K562 (cell line): ENCODE data around the gene KIAA1614. TPM values are rescaled to one million over a fixed set of nuclear protein-coding genes. Genes with fewer than 3 reads are reported as not detected.

Experiments
- ATAC-seq: fragments of 200-7000 bp; cut with Tn5 transposase; 3 replicates; pipeline ENCODE4 v1.9.1; 2020; ENCODE audit warnings: moderate library complexity
- BruUV-seq: library from RNA; stranded (reverse); fragments of 400-500 nt; replicated peaks from 2 replicates; lab custom pipeline; 2021; lab: Mats Ljungman, UMichigan
- CTCF ChIA-PET: fragments of 300-600 bp; formaldehyde crosslinking; extraction: SDS; loops from one replicate; lab custom pipeline; 2021; ENCODE audit warnings: low intra/inter-chr PET ratio; lab: Yijun Ruan, JAX
- POLR2A ChIA-PET: fragments of 300-600, 350-650 bp; sonication (Branson Sonifier 250); formaldehyde crosslinking; extraction: SDS; loops from one replicate; lab custom pipeline; 2021; ENCODE audit warnings: antibody characterized with exemption, inconsistent platforms; lab: Yijun Ruan, JAX
- DNase-seq, 4 experiments: peaks; one replicate each; pipeline versions ENCODE4 v3.0.0 to v3.0.0-alpha.2; 2011 to 2018; ENCODE audit warnings: low spot score in 3 of 4, mixed read lengths in 3 of 4; ENCODE audit errors: extremely low read depth in 1 of 4
- FAIRE-seq: peaks from 2 replicates; lab custom pipeline; 2011; peaks lifted over from hg19 to GRCh38; lab: Jason Lieb, UNC
- H2AFZ ChIP-seq: 2 replicates; pipeline ENCODE4 v1.6.0; 2011; ENCODE audit warnings: low read depth, low read length, control low read depth, inconsistent platforms
- H3K27ac ChIP-seq: fragments of 200-600 bp; 3 replicates; pipeline ENCODE4 v1.8.0; 2011; ENCODE audit warnings: low read depth, mild to moderate bottlenecking, control low read depth, inconsistent platforms, low read length, moderate library complexity, mixed read lengths; ENCODE audit errors: extremely low read depth
- H3K27me3 ChIP-seq, 2 experiments: fragments of 300-600 bp in 1 of 2; 2 replicates in 1 of 2; 3 replicates in 1 of 2; pipeline versions ENCODE4 v1.6.0 to v1.8.0; 2011; ENCODE audit warnings: inconsistent platforms in 2 of 2, low read length in 2 of 2, mild to moderate bottlenecking in 1 of 2, mixed read lengths in 1 of 2, moderate library complexity in 1 of 2; ENCODE audit not compliant: control insufficient read depth in 2 of 2, insufficient read depth in 2 of 2
- H3K36me3 ChIP-seq: fragments of 300-600 bp; 3 replicates; pipeline ENCODE4 v1.8.0; 2011; ENCODE audit warnings: mild to moderate bottlenecking, low read length, inconsistent platforms; ENCODE audit not compliant: control insufficient read depth, insufficient read depth
- H3K4me1 ChIP-seq, 2 experiments: fragments of 200-600 bp in 1 of 2; replicated peaks in 1 of 2; 2 replicates in 1 of 2; 3 replicates in 1 of 2; pipeline versions ENCODE4 v1.5.1 to v1.8.0; 2011; ENCODE audit warnings: inconsistent platforms in 2 of 2, low read length in 2 of 2, mild to moderate bottlenecking in 1 of 2, mixed read lengths in 1 of 2, moderate library complexity in 1 of 2; ENCODE audit not compliant: control insufficient read depth in 2 of 2, insufficient read depth in 2 of 2
- H3K4me2 ChIP-seq: 2 replicates; pipeline ENCODE4 v1.6.1; 2011; ENCODE audit warnings: low read length, control low read depth, inconsistent platforms, mixed read lengths; ENCODE audit not compliant: insufficient read depth
- H3K4me3 ChIP-seq: fragments of 200-600 bp; sonication (generic), shearing (Covaris generic); 2 replicates; pipeline ENCODE4 v1.5.1; 2016; ENCODE audit warnings: control low read depth, inconsistent platforms
- H3K79me2 ChIP-seq: fragments of 200-600 bp; 3 replicates; pipeline ENCODE4 v1.8.0; 2011; ENCODE audit warnings: low read length, inconsistent platforms; ENCODE audit not compliant: control insufficient read depth, insufficient read depth
- H3K9ac ChIP-seq, 2 experiments: 2 replicates each; pipeline versions ENCODE4 v1.6.0 to v1.6.1; 2011; ENCODE audit warnings: low read depth in 2 of 2, low read length in 2 of 2, control low read depth in 1 of 2, inconsistent platforms in 1 of 2, mild to moderate bottlenecking in 1 of 2, mixed read lengths in 1 of 2; ENCODE audit not compliant: insufficient read depth in 1 of 2
- H3K9me1 ChIP-seq: one replicate; pipeline ENCODE4 v1.6.0; 2011; ENCODE audit warnings: inconsistent platforms, mild to moderate bottlenecking, low read length, moderate library complexity; ENCODE audit not compliant: control insufficient read depth, insufficient read depth
- H3K9me3 ChIP-seq: replicated peaks from 2 replicates; pipeline ENCODE4 v1.5.1; 2011; ENCODE audit warnings: low read depth, low read length, inconsistent platforms; ENCODE audit not compliant: control insufficient read depth, insufficient read depth
- H4K20me1 ChIP-seq: replicated peaks from 2 replicates; pipeline ENCODE4 v1.6.1; 2011; ENCODE audit warnings: low read length, inconsistent platforms, mixed read lengths; ENCODE audit not compliant: control insufficient read depth, insufficient read depth
- CBFA2T3 ChIP-seq: fragments of 450-650 bp; IDR thresholded peaks from 2 replicates; pipeline ENCODE4 v1.6.1; 2017
- CCNT2 ChIP-seq: IDR thresholded peaks from 2 replicates; pipeline ENCODE4 v1.6.1; 2011; ENCODE audit warnings: borderline replicate concordance, low read depth, mild to moderate bottlenecking, moderate library complexity, mixed read lengths, low read length; ENCODE audit not compliant: insufficient read length; ENCODE audit errors: extremely low read depth
- ZNF12 ChIP-seq: sonication (generic); formaldehyde crosslinking; IDR thresholded peaks from 2 replicates; pipeline ENCODE4 v1.4.0; 2020; ENCODE audit warnings: mild to moderate bottlenecking, missing genetic modification reagents
- ZNF263 ChIP-seq: sonication (generic); formaldehyde crosslinking; IDR thresholded peaks from 2 replicates; pipeline ENCODE4 v1.8.0; 2022; ENCODE audit warnings: mild to moderate bottlenecking, missing genetic modification reagents, borderline replicate concordance
- ZNF324 ChIP-seq: fragments of 250-450 bp; sonication (Bioruptor Pico); IDR thresholded peaks from 2 replicates; pipeline ENCODE4 v1.4.0; 2020; ENCODE audit warnings: mild to moderate bottlenecking
- WGBS: fragments of 100-300 bp; shearing (Covaris generic); methylation state at CpG from one replicate; pipeline ENCODE4 v1.1.6; 2016; ENCODE audit warnings: low coverage, mixed read lengths; ENCODE audit not compliant: insufficient coverage; ENCODE audit errors: missing lambda C conversion rate; 5-methylcytosine and 5-hydroxymethylcytosine counted together
- in situ Hi-C: fragments of 300-500 bp; cut with MboI; formaldehyde crosslinking; loops from 4 replicates; pipeline ENCODE4 v1.15.0; 2018; ENCODE audit warnings: inconsistent platforms, mixed read lengths
- intact Hi-C: fragments of 100-400 bp; cut with micrococcal nuclease; formaldehyde crosslinking; loops from 2 replicates; pipeline ENCODE4 v1.14.2; 2022
- polyA plus RNA-seq, 8 experiments: library from polyadenylated mRNA; depleted of rRNA in 4 of 8; stranded (reverse) in 5 of 8; unstranded in 3 of 8; fragments of >200 nt; fragmentation: Nextera tagmentation in 2 of 8; fragmentation: Illumina TruSeq in 1 of 8; extraction: Ambion mirVana in 2 of 8; extraction: Trizol in 1 of 8; gene quantifications; 2 replicates each; pipeline versions ENCODE4 v1.2.1 to v1.2.3, GENCODE V29; 2011 to 2014; ENCODE audit warnings: inconsistent platforms in 1 of 8, missing spikeins in 1 of 8
- total RNA-seq, 7 experiments: library from RNA; depleted of rRNA in 6 of 7; stranded (reverse); fragments of >200 nt in 6 of 7; fragmentation: Illumina TruSeq in 2 of 7; extraction: Trizol in 2 of 7; gene quantifications; 2 replicates each; pipeline versions ENCODE4 v1.2.1 to v1.2.3, GENCODE V29; 2011 to 2021; ENCODE audit warnings: low replicate concordance in 1 of 7
- TF ChIP-seq, protein P1 (sequence below): sonication (generic); formaldehyde crosslinking; IDR thresholded peaks from 2 replicates; pipeline ENCODE4 v1.8.0; 2022; ENCODE audit warnings: missing genetic modification reagents, mild to moderate bottlenecking, moderate library complexity, borderline replicate concordance
- TF ChIP-seq, protein P2 (sequence below): sonication (generic); formaldehyde crosslinking; IDR thresholded peaks from 2 replicates; pipeline ENCODE4 v1.8.1; 2023; ENCODE audit warnings: mild to moderate bottlenecking, missing genetic modification reagents
- TF ChIP-seq, protein P3 (sequence below), 2 experiments: fragments of 450-650 bp; IDR thresholded peaks; 2 replicates each; pipeline ENCODE4 v1.6.1; 2016

KIAA1614 gene
- total and polyA plus RNA-seq, 9 of the 15 experiments (the other 6 are each of a cell fraction or from before 2014, with no cell fraction given) = 0.01 to 1.1 (median 0.15) TPM; not detected in 1

- no peak overlapping the region; the same call in 1 of the 2 replicates for H2AFZ ChIP-seq
- no peaks in the 10 kb centered on the region; a peak in 1 of 5 replicates for H3K27me3 ChIP-seq
- no peaks in the 10 kb centered on the region for H3K9me3 ChIP-seq
- no TSS peak for BruUV-seq
- WGBS = 6% methylated on average over 10 of the region's 10 CpGs
- no peak overlapping the region for H3K27ac ChIP-seq
- ChIA-PET CTCF (no interaction called here), POLR2A (no interaction called here)
- H3K36me3 ChIP-seq = no peaks in the 10 kb centered on the region
- no peaks in the 10 kb centered on the region for H3K79me2 ChIP-seq
- peak overlapping the region in 1 of 2 experiments; percentile 73; a peak in 2 of 4 replicates for H3K9ac ChIP-seq
- in situ Hi-C loops = no loop called here
- intact Hi-C loops = no loop called here
- no peak for FAIRE-seq
- no peak overlapping the region for H3K4me3 ChIP-seq
- H3K4me1 ChIP-seq = peaks cover 18 to 37% of the 10 kb centered on the region in 2 experiments; a peak in 4 of 5 replicates
- no peaks in the 10 kb centered on the region for H3K9me1 ChIP-seq
- DNase-seq = peak in 2 of 4 experiments; percentile 53 to 64
- TF ChIP-seq ZNF263 (no peak), CBFA2T3 (peak; percentile 25; the same call in 1 of the 2 replicates), ZNF324 (CRISPR knock-in tag) (no peak), CCNT2 (no peak), ZNF12 (CRISPR knock-in tag) (peak; percentile 94)
- TF ChIP-seq, protein P1, sequence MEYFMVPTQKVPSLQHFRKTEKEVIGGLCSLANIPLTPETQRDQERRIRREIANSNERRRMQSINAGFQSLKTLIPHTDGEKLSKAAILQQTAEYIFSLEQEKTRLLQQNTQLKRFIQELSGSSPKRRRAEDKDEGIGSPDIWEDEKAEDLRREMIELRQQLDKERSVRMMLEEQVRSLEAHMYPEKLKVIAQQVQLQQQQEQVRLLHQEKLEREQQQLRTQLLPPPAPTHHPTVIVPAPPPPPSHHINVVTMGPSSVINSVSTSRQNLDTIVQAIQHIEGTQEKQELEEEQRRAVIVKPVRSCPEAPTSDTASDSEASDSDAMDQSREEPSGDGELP (CRISPR knock-in tag) = peak; percentile 70; the same call in 1 of the 2 replicates
- TF ChIP-seq, protein P2, sequence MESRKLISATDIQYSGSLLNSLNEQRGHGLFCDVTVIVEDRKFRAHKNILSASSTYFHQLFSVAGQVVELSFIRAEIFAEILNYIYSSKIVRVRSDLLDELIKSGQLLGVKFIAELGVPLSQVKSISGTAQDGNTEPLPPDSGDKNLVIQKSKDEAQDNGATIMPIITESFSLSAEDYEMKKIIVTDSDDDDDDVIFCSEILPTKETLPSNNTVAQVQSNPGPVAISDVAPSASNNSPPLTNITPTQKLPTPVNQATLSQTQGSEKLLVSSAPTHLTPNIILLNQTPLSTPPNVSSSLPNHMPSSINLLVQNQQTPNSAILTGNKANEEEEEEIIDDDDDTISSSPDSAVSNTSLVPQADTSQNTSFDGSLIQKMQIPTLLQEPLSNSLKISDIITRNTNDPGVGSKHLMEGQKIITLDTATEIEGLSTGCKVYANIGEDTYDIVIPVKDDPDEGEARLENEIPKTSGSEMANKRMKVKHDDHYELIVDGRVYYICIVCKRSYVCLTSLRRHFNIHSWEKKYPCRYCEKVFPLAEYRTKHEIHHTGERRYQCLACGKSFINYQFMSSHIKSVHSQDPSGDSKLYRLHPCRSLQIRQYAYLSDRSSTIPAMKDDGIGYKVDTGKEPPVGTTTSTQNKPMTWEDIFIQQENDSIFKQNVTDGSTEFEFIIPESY (CRISPR knock-in tag) = no peak
- TF ChIP-seq, protein P3, sequence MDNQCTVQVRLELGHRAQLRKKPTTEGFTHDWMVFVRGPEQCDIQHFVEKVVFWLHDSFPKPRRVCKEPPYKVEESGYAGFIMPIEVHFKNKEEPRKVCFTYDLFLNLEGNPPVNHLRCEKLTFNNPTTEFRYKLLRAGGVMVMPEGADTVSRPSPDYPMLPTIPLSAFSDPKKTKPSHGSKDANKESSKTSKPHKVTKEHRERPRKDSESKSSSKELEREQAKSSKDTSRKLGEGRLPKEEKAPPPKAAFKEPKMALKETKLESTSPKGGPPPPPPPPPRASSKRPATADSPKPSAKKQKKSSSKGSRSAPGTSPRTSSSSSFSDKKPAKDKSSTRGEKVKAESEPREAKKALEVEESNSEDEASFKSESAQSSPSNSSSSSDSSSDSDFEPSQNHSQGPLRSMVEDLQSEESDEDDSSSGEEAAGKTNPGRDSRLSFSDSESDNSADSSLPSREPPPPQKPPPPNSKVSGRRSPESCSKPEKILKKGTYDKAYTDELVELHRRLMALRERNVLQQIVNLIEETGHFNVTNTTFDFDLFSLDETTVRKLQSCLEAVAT (IDR thresholded peaks at IDR 0.05) = 0 out of 4 replicates have a peak, but pooled peaks of 1 of the 2 experiments have one; percentile 19
- ATAC-seq = peak; percentile 48
- no peak overlapping the region for H3K4me2 ChIP-seq
- no peaks in the 10 kb centered on the region for H4K20me1 ChIP-seq
These were observed 5.8 kb downstream of the KIAA1614 start for GRCh38 chr1:180918519-180918918.
